ENCODE measurements around the gene AKIRIN2. TPM values are rescaled to one million over a fixed set of nuclear protein-coding genes. Genes with fewer than 3 reads are reported as not detected.

Gene AKIRIN2
- total RNA-seq, 2 donors from 2014 or later: 64.5 to 71.0 TPM

- Mint-ChIP-seq H3K27me3 (ENCODE audit: low read depth) (no peaks in the 10 kb centered on the region), H3K4me1 (ENCODE audit: low read depth) (peaks cover 38% of the 10 kb centered on the region), H3K36me3 (ENCODE audit: insufficient read depth in 2 of 2) (peaks cover 1 to 21% of the 10 kb centered on the region in 2 donors), H3K9me3 (no peaks in the 10 kb centered on the region), H3K27ac (peak overlapping the region; percentile 50), H3K4me3 (peak overlapping the region in 1 of 2 donors; percentile 47)
- DNase-seq (no peak), ATAC-seq (replicated peaks in 1 of 2) (no peak)
Observed at GRCh38 chr6:87654122-87654521, 47.9 kb downstream of the AKIRIN2 start.

GRCh38 chr6:87653074-87653962, 48.7 kb downstream of the AKIRIN2 start:
- Mint-ChIP-seq H3K4me3 (peak overlapping the region; percentile 23 to 74), H3K4me1 (ENCODE audit: low read depth) (peaks cover 38% of the 10 kb centered on the region), H3K27ac (peak overlapping the region; percentile 87), H3K36me3 (ENCODE audit: insufficient read depth in 2 of 2) (peaks cover 0 to 19% of the 10 kb centered on the region in 2 donors), H3K27me3 (ENCODE audit: low read depth) (no peaks in the 10 kb centered on the region), H3K9me3 (no peaks in the 10 kb centered on the region)
- peak; percentile 98 to 99 for ATAC-seq (replicated peaks in 1 of 2)
- DNase-seq: peak; percentile 20 to 44

- Mint-ChIP-seq H3K27me3 (ENCODE audit: low read depth) (no peaks in the 10 kb centered on the region), H3K4me3 (peak overlapping the region; percentile 64 to 74), H3K36me3 (ENCODE audit: insufficient read depth in 2 of 2) (peaks cover 0 to 6% of the 10 kb centered on the region in 2 donors), H3K4me1 (ENCODE audit: low read depth) (peaks cover 14% of the 10 kb centered on the region), H3K27ac (peak overlapping the region; percentile 61), H3K9me3 (no peaks in the 10 kb centered on the region)
- DNase-seq (no peak), ATAC-seq (replicated peaks in 1 of 2) (peak; percentile 39 to 41)
Observed at GRCh38 chr6:87645080-87645479, 57.0 kb downstream of the AKIRIN2 start.

- Mint-ChIP-seq H3K27ac (no peak overlapping the region), H3K27me3 (ENCODE audit: low read depth) (no peaks in the 10 kb centered on the region), H3K4me1 (ENCODE audit: low read depth) (peaks cover 14% of the 10 kb centered on the region), H3K36me3 (ENCODE audit: insufficient read depth in 2 of 2) (peaks cover 3 to 12% of the 10 kb centered on the region in 2 donors), H3K4me3 (no peak overlapping the region), H3K9me3 (no peaks in the 10 kb centered on the region)
- DNase-seq: no peak
- ATAC-seq (replicated peaks in 1 of 2): peak; percentile 71 to 83
Observed at GRCh38 chr6:87641065-87641692, 60.9 kb downstream of the AKIRIN2 start.

GRCh38 chr6:87639373-87639772, 62.7 kb downstream of the AKIRIN2 start:
- H3K27me3 Mint-ChIP-seq (ENCODE audit: low read depth): no peaks in the 10 kb centered on the region
- H3K36me3 Mint-ChIP-seq (ENCODE audit: insufficient read depth in 2 of 2): peaks cover 6 to 12% of the 10 kb centered on the region in 2 donors
- ATAC-seq (replicated peaks in 1 of 2): no peak
- DNase-seq: no peak
- no peak overlapping the region for H3K27ac Mint-ChIP-seq
- no peaks in the 10 kb centered on the region for H3K9me3 Mint-ChIP-seq
- peaks cover 1% of the 10 kb centered on the region for H3K4me1 Mint-ChIP-seq (ENCODE audit: low read depth)
- no peak overlapping the region for H3K4me3 Mint-ChIP-seq

- Mint-ChIP-seq H3K36me3 (ENCODE audit: insufficient read depth in 2 of 2) (peaks cover 6 to 12% of the 10 kb centered on the region in 2 donors), H3K9me3 (no peaks in the 10 kb centered on the region), H3K27ac (no peak overlapping the region), H3K27me3 (ENCODE audit: low read depth) (no peaks in the 10 kb centered on the region), H3K4me1 (ENCODE audit: low read depth) (no peaks in the 10 kb centered on the region), H3K4me3 (no peak overlapping the region)
- DNase-seq (no peak), ATAC-seq (replicated peaks in 1 of 2) (no peak)
Observed at GRCh38 chr6:87637106-87637505, 64.9 kb downstream of the AKIRIN2 start.

GRCh38 chr6:87636315-87636714, 65.7 kb downstream of the AKIRIN2 start:
- Mint-ChIP-seq H3K27ac (no peak overlapping the region), H3K9me3 (no peaks in the 10 kb centered on the region), H3K27me3 (ENCODE audit: low read depth) (no peaks in the 10 kb centered on the region), H3K36me3 (ENCODE audit: insufficient read depth in 2 of 2) (peaks cover 6 to 12% of the 10 kb centered on the region in 2 donors), H3K4me3 (no peak overlapping the region), H3K4me1 (ENCODE audit: low read depth) (no peaks in the 10 kb centered on the region)
- no peak for DNase-seq
- no peak for ATAC-seq (replicated peaks in 1 of 2)

GRCh38 chr6:87633851-87634250, 68.2 kb downstream of the AKIRIN2 start:
- peaks cover 6 to 15% of the 10 kb centered on the region in 2 donors for H3K36me3 Mint-ChIP-seq (ENCODE audit: insufficient read depth in 2 of 2)

DNA sequence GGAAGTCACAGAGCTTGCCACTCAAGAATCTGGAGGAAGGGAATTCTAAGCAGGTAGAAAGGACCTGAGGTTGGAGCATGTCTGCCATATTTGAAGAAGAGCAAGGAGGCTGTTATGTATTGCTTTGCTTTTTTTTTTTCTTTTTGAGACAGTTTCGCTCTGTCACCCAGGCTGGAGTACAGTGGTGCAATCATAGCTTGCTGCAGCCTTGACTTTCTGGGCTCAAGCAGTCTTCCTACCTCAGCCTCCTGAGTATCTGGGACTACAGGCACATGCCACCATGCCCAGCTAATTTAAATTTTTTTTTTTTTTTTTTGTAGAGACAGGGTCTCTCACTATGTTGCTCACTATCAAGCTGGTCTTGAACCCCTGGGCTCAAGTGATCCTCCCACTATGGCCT, 71.3 kb downstream of the AKIRIN2 start:
- Mint-ChIP-seq H3K27ac (no peak overlapping the region), H3K36me3 (ENCODE audit: insufficient read depth in 2 of 2) (peaks cover 3 to 9% of the 10 kb centered on the region in 2 donors), H3K9me3 (no peaks in the 10 kb centered on the region), H3K4me3 (no peak overlapping the region), H3K4me1 (ENCODE audit: low read depth) (no peaks in the 10 kb centered on the region), H3K27me3 (ENCODE audit: low read depth) (no peaks in the 10 kb centered on the region)
- ATAC-seq (replicated peaks in 1 of 2): no peak
- no peak for DNase-seq

More at GRCh38 chr6:87633851-87634250, 68.2 kb downstream of the AKIRIN2 start:
- no peaks in the 10 kb centered on the region for H3K27me3 Mint-ChIP-seq (ENCODE audit: low read depth)
- no peaks in the 10 kb centered on the region for H3K4me1 Mint-ChIP-seq (ENCODE audit: low read depth)
- H3K27ac Mint-ChIP-seq: no peak overlapping the region
- H3K9me3 Mint-ChIP-seq: no peaks in the 10 kb centered on the region
- ATAC-seq (replicated peaks in 1 of 2) (no peak), DNase-seq (no peak)
- H3K4me3 Mint-ChIP-seq: no peak overlapping the region

DNA sequence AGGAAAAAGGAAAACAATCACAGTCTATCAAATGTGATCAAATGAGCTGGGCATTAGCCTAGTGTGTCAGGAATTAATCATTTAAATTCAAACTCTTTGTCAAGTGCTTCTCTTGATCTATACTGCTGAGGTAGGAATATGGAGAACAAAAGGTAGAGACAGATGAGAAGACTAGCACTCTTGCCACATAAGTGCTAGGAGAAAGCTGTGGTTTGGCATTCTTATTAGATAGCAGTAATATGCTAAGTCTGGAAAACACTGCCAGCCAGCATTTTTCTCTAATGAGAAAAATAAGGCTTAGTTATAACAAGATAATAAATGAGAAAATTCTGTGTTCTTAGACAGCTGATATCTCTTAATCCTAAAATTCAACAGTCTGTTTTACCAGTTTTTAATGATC, 73.2 kb downstream of the AKIRIN2 start:
- H3K4me1 Mint-ChIP-seq (ENCODE audit: low read depth): no peaks in the 10 kb centered on the region
- no peak for ATAC-seq (replicated peaks in 1 of 2)
- H3K9me3 Mint-ChIP-seq: no peaks in the 10 kb centered on the region
- H3K27ac Mint-ChIP-seq: no peak overlapping the region
- H3K4me3 Mint-ChIP-seq: no peak overlapping the region
- peaks cover 0 to 15% of the 10 kb centered on the region in 2 donors for H3K36me3 Mint-ChIP-seq (ENCODE audit: insufficient read depth in 2 of 2)
- DNase-seq: no peak
- H3K27me3 Mint-ChIP-seq (ENCODE audit: low read depth): no peaks in the 10 kb centered on the region

DNA sequence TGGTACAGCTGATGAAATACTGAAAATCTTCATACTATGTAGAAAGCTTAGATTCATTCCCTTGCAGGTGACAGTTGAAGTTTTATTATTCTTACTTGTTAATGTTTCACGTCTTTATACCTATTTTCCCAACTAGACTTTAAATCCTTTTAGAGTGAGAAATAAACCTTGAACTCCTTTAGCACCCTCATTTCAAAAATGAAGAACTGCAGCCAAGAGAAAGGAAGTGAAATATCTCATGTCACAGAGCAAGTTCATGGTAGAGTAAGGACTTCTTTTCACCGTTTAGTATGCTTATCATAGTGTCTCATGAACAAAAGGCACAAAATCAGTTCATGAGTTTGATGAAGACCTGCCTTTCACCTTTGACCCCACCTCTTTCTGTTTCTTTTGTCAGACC, 73.6 kb downstream of the AKIRIN2 start:
- Mint-ChIP-seq H3K27ac (no peak overlapping the region), H3K4me1 (ENCODE audit: low read depth) (peaks cover under 1% of the 10 kb centered on the region), H3K4me3 (no peak overlapping the region), H3K36me3 (ENCODE audit: insufficient read depth in 2 of 2) (peaks cover 0 to 15% of the 10 kb centered on the region in 2 donors), H3K27me3 (ENCODE audit: low read depth) (no peaks in the 10 kb centered on the region), H3K9me3 (no peaks in the 10 kb centered on the region)
- no peak for ATAC-seq (replicated peaks in 1 of 2)
- no peak for DNase-seq

Measured in activated T-cell treated with anti-CD3 and anti-CD28 coated beads, Interleukin-2, amount 50 U/mL, for 72 hours (primary cell).